Measurements from ENCODE around the gene GLOD4.

Gene GLOD4

GRCh38 chr17:742147-742793 is 39.8 kb downstream of the GLOD4 start:
- DNase-seq (ENCODE audit: low read depth), result no peak

DNA sequence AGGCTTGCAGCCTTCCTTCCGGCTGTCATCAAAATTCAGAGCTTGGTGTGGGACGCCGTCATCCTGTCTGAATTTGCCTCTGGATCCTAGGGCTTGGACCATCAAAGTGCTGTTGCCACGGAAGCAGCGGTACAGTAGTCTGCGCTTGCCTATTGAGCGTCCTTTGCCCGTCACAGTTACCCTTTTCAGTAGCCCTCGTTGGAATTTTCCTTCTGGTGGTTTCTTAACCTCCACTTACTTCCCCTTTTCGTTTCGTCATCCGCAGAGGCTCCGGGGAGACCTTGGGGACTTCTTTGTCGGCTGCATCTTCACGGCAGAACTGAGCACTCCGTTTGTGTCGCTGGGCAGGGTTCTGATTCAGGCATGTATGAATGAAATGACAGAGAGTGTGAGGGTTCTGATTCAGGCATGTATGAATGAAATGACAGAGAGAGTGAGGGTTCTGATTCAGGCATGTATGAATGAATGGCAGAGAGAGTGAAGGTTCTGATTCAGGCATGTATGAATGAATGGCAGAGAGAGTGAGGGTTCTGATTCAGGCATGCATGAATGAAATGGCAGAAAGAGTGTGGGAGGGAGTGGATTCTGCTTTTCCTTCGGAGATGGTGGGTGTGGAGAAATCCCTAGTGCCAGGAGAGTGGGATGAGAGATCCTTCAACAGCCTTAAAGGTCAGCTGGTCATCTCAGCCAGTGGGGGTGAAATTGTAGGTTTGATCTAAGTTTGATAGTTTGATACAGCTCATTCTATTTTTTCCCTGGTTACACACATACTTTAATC is 41.7 kb downstream of the GLOD4 start:
- DNase-seq (ENCODE audit: low read depth), result peak; percentile 25

DNA sequence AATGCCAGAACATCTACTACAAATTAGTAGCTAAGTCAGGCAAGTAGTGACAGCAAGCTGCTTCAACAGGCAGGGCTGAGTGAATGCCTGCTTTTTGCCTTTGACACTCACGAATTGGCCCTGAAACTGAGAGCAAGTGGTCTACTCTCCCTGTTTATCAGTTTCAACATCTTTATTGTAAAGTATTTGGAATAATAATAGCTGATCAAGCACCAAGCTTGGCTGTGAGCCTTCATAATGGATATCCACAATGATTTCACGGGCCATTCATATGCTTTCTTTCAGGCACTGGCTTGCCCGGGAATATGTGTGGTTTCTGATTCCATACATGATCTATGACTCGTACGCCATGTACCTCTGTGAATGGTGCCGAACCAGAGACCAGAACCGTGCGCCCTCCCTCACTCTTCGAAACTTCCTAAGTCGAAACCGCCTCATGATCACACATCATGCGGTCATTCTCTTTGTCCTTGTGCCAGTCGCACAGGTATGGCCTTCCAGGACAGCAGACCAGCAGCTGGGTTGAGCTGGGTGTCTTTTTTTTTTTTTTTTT is 44.4 kb downstream of the GLOD4 start:
- DNase-seq (ENCODE audit: low read depth), result no peak

DNA sequence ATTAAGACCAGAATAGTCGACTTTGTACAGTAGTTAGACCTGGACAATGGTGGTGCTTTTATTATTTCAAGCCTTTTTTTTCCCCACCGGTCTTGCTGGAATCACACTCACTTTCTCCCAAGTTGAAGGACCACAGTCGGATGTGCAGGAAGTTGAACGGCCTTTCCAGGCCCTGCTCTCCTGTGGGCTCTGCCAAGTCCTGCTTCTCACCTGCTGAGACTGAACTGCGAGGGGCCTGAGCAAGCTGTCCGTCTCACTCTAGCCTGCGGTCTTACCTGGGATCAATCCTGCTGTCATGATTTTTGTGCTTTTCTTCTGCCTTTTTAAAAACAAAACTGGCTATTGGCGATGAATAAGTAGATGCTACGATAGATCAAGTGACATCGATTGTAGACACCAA is 48.3 kb downstream of the GLOD4 start:
- no peak for DNase-seq (ENCODE audit: low read depth)

GRCh38 chr17:732902-733720 is 49.0 kb downstream of the GLOD4 start:
- DNase-seq (ENCODE audit: low read depth), result peak; percentile 57

DNA sequence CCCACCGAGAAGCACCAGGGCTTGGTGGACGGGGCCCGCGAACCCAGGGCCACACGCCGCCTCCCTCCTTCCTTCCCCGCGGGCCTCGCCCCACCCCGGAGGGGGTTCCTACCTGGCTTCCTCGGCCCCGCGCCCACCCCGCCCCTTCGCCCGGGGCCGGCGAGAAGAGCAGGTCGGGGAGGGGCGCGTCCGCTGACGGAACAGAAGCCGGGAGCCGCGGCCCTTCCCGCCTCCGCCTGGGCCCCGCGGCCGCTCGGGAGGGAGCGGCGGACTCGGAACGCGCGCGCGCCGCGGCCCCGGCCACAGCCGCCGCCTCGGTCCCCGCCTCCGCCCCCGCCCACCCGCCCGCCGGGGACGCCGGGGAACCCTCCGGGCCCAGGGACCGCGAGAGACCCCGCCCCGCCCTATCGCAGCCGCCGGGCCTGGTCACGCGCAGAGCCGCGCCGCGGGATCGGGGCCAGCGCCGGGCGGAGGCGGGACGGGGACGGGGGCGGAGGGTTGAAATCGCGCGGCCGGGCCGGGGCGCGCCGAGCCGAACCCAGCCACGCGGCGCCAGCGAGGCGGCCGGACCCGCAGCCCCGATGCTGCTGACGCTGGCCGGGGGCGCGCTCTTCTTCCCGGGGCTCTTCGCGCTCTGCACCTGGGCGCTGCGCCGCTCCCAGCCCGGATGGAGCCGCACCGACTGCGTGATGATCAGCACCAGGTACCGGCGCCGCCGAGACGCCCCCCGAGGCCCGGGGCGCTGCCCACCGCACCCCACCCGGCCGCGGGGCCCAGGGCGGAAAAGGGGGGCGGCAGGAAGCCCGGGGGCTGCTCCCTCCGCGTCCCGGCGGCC is 49.8 kb downstream of the GLOD4 start, which contains the start of gene TLCD3A:
TLCD3A (plus strand) TSS at position 530 of the 835 bp plus-strand sequence; CDS start at position 582, 52 bp downstream.
- peak; percentile 62 for DNase-seq (ENCODE audit: low read depth)

GRCh38 chr17:731644-732066 is 50.4 kb downstream of the GLOD4 start:
- peak; percentile 3 for DNase-seq (ENCODE audit: low read depth)

DNA sequence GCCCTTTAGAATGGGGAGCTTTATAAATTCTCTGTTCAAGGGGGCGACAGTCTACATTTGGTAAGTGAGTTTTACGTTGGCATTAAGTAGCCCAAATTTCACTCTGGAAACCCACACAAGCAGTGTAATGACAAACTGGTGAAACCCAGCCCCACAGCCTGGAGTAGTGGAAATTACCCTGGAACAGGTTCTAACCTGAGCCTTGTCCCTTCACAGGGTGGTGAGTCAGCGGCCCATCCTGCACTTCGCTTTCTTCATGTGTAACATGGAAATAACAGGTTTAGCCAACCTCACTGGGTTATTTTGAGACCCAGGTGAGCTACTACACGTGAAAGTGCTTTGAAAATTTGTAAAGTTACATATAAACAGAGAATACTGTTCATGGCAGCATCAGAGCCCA is 53.2 kb downstream of the GLOD4 start:
- no peak for DNase-seq (ENCODE audit: low read depth)

- no peak for DNase-seq (ENCODE audit: low read depth)
Observed at GRCh38 chr17:726271-726919, 55.7 kb downstream of the GLOD4 start.

GRCh38 chr17:725746-726145 is 56.3 kb downstream of the GLOD4 start:
- no peak for DNase-seq (ENCODE audit: low read depth)

- DNase-seq (ENCODE audit: low read depth), result no peak
Observed at GRCh38 chr17:725084-725483, 57.0 kb downstream of the GLOD4 start.

- DNase-seq (ENCODE audit: low read depth), result no peak
Observed at GRCh38 chr17:721540-721937, 60.5 kb downstream of the GLOD4 start.

DNA sequence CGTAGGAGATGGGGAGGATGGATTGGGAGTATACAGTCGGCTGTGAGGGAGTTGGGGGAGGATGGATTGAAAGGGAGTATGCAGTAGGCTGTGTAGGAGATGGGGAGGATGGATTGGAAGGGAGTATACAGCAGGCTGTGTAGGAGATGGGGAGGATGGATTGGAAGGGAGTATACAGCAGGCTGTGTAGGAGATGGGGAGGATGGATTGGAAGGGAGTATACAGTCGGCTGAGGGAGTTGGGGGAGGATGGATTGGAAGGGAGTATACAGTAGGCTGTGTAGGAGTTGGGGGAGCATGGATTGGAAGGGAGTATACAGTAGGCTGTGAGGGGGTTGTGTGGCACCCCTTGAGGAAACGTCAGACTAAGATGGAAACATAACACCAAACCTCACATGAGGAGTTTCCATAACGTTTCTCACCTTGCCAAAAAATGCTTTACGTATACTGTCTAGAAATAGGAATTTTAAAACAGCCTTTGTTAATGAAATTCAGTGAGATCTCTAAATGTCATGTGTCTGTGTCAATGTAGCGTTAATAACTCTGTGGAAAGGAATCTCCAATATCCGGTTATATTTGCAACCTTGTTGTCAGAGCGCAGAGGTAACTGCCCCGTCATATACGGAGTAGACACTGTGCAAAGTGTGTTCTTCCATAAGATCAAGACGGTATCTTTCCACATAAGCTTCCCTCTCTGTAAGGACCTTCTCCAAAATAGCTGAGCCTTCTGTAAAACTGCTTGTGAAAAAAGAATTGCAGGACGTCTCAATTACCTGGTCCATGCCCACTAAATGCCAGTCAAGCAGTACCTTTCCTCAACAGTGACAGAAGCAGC is 61.2 kb downstream of the GLOD4 start:
- DNase-seq (ENCODE audit: low read depth), result no peak

- no peak for DNase-seq (ENCODE audit: low read depth)
Observed at GRCh38 chr17:718075-718474, 64.0 kb downstream of the GLOD4 start.
